ENCODE data around the gene MTUS2.

The MTUS2 gene

DNA sequence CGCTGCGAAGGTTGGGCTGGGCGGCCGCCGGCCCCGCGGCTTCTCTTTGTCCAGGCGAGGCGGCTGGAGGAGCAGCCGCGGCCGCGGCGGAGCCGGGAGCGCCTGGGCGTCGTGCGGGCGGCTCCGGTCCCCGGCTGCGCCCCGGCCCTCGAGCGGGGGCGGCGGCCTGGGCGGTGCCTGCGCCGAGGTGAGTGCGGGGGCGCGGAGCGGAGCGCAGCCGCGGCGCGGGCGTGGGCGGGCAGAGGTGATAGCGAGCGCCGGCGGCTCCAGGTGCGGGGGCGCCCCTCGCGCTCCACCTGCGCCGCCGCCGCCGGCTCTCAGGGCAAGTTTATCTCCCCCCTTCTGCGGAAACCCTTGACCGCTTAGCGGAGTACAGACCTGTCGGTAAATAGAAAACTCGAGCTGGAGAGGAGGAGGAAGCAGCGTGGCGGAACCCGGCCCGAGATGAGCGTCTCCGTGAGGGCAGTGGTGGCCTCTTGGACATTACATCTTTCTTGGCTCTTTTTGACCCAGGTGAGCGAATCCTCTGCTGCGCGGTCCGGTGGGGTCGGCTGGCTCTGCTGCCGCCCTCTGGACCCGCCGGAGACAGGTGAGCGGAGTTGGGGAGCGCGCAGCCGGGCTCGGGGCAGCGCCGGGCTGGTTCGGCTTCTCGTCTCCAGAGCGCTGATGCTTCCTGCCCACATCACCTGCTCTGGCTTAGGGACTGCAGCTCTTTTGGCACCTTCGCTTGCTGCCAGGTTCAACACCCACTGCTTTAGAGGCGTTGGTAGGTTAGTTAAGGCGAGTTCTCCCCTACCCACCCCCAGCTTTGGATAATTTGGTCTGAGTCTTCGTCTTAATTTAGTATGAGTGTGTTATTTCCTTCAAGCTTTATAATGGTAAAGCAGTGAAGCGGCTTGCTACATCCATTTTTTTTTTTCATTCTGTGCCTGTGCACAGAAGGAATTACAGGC is at the start of gene MTUS2:
Gene MTUS2 (plus strand): TSS at position 241 of the 953 bp plus-strand sequence.
- DNase-seq (ENCODE audit: low read depth) = no peak

DNA sequence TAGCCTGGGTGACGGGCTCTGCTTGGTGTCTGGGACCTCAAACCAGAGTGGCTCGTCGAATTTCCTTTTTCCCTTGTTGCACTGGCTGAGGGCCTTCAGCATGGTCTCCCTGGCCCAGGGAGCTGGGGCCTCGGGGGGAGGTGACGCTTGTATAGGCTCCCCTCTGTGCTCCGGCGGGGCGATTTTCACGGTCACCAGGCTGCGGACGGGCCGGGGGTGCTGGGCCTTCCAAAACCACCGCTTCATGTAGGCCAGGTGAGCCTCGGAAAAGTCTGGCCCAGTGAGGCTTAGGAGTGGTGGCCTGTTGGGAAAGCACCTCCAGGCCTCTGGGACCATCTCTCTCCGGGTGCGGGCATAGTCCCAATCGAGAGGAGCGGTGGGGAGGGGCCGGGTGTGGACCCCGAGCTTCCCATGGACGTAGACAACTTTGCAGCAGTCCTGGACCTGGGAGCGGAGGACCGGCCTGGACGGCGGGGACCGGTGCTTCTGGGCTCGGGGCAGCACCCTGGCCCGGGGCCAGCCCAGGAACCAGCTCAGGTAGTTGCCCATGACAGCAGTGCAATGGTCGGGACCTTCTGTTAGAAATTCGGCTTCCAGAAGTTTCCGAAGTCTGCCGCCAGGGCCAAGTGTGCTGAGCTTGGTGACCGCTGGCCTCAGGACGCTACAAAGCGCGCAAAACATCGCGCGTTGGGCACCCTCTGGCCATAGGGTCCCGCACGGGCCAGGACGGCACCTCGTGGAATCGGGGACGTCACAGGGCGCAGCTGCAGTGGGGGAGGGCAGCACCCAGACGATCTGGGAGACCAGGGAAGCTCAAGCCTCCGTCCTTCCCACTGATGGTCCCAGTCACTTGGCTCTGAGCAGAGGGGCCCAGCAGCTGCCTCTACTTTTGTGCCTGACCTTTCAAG is 41.6 kb upstream of the MTUS2 start:
- DNase-seq (ENCODE audit: low read depth) = no peak

- peak; percentile 83 for DNase-seq (ENCODE audit: low read depth)
Observed at GRCh38 chr13:28792992-28793391, 27.1 kb upstream of the MTUS2 start.

- DNase-seq (ENCODE audit: low read depth) = no peak
Observed at GRCh38 chr13:28794396-28794795, 25.7 kb upstream of the MTUS2 start.

DNA sequence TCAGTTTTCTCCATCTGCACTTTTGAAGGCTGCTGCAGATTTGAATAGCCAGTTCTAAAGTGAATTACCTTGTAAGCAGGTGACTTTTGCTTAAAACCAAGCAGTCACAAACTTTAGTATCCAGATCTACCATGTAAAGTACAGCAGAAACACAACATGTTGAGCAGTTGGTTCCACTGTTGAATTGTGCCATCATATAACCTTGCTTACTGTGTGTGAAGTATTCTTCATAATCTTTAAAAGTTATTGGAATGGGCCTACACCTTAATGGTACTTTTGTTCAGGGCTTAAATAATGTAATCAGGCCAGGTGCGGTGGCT is 23.2 kb upstream of the MTUS2 start:
- DNase-seq (ENCODE audit: low read depth) = no peak

- DNase-seq (ENCODE audit: low read depth) = no peak
Observed at GRCh38 chr13:28805193-28805819, 14.8 kb upstream of the MTUS2 start.

- no peak for DNase-seq (ENCODE audit: low read depth)
Observed at GRCh38 chr13:28817204-28817603, 2.9 kb upstream of the MTUS2 start.

GRCh38 chr13:28819046-28819730 is 951 bp upstream of the MTUS2 start:
- DNase-seq (ENCODE audit: low read depth) = peak; percentile 14

- DNase-seq (ENCODE audit: low read depth) = peak; percentile 16
Observed at GRCh38 chr13:28819735-28820098, 422 bp upstream of the MTUS2 start.

- no peak for DNase-seq (ENCODE audit: low read depth)
Observed at GRCh38 chr13:28822151-28822550, 2.0 kb downstream of the MTUS2 start.

- DNase-seq (ENCODE audit: low read depth) = no peak
Observed at GRCh38 chr13:28822801-28823200, 2.7 kb downstream of the MTUS2 start.

DNA sequence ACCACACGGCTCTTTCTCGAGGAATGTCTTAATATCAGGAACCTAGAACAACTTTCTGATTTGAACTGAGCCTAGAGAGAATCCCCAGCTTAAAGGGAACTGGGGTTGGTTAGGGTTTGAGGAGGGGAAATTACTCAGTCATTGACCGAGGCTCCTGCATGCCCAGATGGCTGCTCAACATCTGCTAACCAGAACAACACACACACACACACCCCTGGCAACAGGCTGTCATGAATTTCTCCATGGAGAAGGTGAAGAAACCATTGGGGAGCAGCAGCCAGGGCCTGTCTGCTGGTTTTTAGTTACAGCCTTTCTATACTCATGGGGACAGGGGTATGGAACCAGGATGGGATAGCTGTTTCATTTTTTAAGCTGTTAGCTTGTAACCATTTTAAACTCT is 5.2 kb downstream of the MTUS2 start:
- no peak for DNase-seq (ENCODE audit: low read depth)

DNA sequence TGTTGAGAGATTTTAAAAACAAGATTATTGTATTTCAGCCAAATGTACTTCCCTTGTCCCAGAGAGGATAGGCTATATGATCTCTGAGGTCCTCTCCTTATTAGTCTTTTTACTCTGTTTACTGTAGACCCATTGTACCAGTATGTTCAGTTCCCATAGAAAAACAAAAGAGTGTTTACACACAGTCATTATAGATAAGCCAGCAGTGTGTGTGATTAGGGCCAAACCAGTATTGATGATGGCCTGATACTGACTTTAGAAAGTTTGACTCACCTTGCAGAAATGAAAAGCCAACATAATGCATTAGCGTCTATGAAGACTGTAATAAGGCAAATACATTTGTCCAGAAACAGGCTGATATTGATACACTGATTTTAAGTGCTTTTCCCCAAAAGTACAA is 6.2 kb downstream of the MTUS2 start:
- DNase-seq (ENCODE audit: low read depth) = no peak

DNA sequence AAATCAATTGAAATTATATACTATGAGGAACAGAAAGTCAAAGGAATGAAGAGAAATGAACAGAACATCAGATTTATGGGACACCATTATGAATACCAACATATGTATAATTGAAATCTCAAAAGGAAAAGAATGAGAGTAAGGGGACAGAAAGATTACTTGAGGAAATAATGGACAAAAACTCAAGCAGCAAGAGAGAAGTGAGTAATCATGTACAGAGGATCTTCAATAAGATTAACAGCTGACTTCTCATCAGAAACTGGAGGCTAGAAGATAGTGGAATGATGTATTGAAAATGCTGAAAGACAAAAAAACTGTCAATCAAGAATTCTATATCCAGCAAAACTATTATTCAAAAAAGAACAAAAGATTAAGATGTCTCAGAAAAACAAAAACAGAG is 10.4 kb downstream of the MTUS2 start:
- DNase-seq (ENCODE audit: low read depth) = no peak

DNA sequence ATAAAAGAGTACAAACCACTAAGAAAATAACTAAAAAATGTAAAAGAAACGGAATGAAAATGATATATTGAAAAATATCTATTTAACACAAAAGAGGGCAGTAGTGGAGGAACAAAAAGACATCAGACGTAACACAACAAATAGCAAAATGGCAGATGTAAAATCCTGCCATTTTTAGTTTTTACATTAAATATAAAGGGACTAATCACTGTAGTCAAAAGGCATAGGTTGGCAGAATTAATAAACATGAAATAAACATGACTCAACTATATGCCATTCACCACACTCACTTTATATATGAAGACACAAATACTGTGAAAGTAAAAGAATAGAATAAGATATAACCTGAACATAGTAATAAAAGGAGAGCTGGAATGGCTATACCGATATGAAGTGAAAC is 11.0 kb downstream of the MTUS2 start:
- no peak for DNase-seq (ENCODE audit: low read depth)

DNA sequence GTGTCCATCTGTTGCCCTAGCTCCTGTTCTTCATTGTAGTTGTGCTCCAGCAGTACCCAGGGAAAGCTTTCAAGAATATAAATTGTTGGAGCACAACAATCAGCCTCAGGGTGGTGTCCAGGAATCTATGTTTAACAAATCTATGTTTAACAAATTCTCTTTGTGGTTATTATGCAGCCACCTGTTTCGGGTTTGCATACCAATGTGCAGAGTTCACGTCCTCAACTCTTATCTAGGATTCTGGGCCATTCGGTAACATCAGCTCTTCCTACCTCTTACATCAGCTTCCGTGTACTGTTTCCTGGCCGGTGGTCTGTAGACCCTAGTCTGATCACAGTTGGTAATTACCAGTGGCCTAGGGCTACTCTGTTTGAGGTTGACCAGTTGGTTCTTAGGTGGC is 17.0 kb downstream of the MTUS2 start:
- DNase-seq (ENCODE audit: low read depth) = no peak

DNA sequence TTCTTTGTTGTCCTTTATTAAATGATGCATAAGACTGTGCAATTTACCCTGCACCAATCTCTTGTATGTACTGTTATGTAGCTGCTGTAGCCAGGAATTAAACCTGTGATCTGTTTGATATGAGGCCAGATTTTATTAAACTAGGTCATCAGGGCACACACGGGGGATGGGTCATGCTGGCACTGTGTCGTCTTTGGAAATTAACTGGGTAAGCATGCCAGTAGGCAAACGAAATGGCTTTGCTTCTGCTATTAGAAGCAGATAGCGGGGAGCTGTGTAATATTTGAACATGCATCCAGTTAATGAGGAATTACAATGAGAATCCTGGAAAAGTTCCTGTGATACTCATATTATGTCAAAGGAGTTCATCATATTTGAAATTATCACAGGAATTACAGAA is 23.5 kb downstream of the MTUS2 start:
- DNase-seq (ENCODE audit: low read depth) = no peak

DNA sequence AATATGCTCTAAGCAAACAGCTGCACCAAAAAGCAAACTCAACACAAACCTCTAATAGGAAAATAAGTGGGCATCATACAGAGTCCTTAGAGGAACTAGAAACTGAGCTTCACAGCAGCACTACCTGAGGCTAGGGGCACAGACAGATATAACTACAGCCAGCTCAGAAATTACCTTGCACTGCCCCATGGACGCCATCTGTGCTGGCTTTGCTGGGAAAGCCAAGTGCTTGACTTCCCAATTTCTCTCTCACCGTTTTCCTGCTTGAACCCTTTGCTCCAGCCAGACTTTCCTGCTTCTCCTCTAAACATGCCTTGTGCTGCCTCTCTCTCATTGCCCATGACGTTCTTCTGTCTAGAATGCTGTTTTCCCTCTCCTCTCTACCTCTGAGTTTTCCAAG is 29.3 kb downstream of the MTUS2 start:
- no peak for DNase-seq (ENCODE audit: low read depth)

DNA sequence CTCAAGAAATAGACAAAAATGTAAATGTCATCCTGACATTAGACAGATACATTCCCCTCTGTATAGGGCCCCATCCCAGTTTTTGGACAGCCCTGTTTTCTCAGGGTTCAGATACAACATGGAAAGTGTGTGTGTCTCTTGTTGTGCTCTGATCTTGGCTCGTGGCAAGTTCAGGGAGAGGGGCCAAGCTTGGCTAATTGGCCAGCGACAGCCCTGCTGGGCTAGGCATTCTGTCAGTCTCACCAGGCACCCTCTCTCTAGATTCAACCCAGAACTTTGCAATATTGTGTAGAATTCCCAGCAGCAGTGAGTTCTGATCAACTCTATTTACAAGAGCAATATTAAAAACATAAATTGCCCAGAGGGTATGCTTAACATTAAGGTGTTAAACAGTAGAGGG is 30.1 kb downstream of the MTUS2 start:
- no peak for DNase-seq (ENCODE audit: low read depth)

- no peak for DNase-seq (ENCODE audit: low read depth)
Observed at GRCh38 chr13:28851422-28851821, 31.3 kb downstream of the MTUS2 start.

- DNase-seq (ENCODE audit: low read depth) = no peak
Observed at GRCh38 chr13:28854657-28855056, 34.5 kb downstream of the MTUS2 start.

DNA sequence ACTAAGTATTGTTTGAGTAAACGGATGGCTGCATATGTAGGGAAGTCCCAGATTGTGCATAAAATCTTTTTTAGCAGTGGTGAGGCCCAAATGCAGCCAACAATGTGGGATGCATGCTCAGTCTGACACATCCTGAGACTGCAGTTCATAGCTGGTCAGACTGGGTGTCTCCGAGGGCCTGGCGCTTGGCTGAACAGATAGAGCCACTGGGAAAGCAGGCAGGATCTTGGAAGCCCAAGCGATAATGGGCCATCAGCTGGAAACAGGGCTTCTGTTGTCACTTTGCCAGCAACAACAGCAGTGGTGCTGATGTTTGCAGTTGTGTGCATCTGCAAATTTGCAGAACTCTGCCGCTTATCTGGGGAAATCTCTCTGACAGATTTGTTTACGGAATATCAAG is 36.1 kb downstream of the MTUS2 start:
- no peak for DNase-seq (ENCODE audit: low read depth)

All from fibroblast of gingiva (primary cell).